Measurements from ENCODE around the gene GPC5.
A peak's percentile ranks its signal among the peaks of the same experiment; 100 is the strongest.
"Not testable (repeated sequence)": the region's sequence is repeated elsewhere in the genome, so short reads cannot be mapped to it uniquely, and the experiment has no call there.

Gene GPC5

GRCh38 chr13:92592757-92593156, 1194.3 kb downstream of the GPC5 start:
- DNase-seq, result no peak

GRCh38 chr13:92602560-92602959, 1204.1 kb downstream of the GPC5 start:
- no peak for DNase-seq

GRCh38 chr13:92609376-92609775, 1211.0 kb downstream of the GPC5 start:
- DNase-seq, result no peak

DNA sequence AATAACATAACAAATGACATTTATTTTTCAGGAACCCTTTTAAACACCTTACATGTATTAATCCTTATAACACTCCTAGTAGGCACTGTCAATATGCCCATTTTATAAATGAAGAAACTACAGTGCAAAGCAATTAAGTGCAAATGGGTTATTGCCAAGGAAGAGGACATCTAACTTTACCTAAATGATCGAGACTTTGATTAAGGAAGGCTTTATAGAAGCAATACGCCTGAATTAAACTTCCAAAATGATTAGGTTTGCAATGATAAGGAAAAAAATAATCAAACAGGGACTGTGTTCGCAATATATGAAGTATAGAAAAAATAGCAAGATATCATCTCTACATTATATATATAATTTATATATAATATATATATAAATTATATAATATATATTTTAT, 1214.5 kb downstream of the GPC5 start:
- DNase-seq, result no peak

DNA sequence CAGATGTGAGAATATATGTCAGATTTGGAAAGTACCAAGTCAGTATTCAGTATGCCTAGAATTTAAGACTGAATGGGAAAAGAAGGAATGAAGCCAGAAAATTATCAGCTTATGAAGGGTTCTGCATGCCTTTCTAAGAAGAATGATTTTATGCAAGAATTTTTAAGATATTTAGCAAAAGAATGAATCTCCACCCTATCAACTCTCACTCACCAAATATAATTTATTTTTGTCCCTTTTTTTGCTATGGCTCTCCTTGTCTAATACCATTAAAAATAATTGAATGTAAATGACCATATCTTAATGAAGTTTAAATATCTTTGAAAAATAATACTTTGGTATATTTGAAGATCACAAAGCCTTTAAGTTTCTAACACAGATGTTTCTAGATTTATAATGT, 1215.5 kb downstream of the GPC5 start:
- no peak for DNase-seq

GRCh38 chr13:92621985-92622384, 1223.6 kb downstream of the GPC5 start:
- DNase-seq, result no peak

DNA sequence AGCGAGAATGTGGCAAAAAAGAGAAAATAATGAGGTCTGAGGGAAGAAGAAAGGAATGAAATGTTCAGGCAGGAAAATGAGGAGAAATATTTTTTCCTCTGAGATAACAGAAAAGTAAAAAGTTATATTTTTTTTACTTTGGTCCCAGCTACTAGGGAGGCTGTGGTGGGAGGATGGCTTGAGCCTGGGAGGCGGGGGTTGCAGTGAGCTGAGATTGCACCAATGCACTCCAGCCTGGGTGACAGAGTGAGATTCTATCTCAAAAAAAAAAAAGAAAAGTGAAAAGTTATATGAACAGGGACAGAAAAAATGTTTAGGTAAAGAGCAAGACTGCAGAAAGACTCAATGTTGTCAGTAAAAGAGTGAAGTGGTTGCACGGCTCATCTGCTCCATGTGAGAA, 1224.5 kb downstream of the GPC5 start:
- no peak for DNase-seq

- no peak for DNase-seq
Observed at GRCh38 chr13:92626274-92626673, 1227.9 kb downstream of the GPC5 start.

- DNase-seq, result no peak
Observed at GRCh38 chr13:92640936-92641335, 1242.5 kb downstream of the GPC5 start.

- DNase-seq, result no peak
Observed at GRCh38 chr13:92649140-92649813, 1250.9 kb downstream of the GPC5 start.

GRCh38 chr13:92656103-92656502, 1257.7 kb downstream of the GPC5 start:
- DNase-seq, result no peak

GRCh38 chr13:92656648-92657047, 1258.2 kb downstream of the GPC5 start:
- DNase-seq, result no peak

GRCh38 chr13:92657565-92657964, 1259.1 kb downstream of the GPC5 start:
- DNase-seq, result no peak

DNA sequence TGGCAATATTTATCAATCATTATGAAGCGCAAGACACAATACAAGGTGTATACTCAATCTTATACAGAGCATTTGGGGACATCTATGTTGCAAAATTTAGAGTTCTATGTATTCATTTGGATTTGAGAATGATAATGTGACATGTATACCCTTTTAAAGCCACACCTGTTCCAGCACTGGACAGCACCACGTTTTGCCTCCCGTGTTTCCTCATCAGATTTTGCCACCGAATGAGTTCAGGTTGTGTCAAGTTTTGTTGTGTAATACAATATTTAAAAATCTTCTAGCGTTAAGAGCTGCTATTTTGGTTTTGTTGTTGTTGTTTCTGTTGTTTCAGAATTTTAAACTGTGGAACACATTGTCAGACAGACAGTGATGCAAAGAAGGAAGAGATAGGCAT, 1259.9 kb downstream of the GPC5 start:
- DNase-seq, result no peak

- DNase-seq, result no peak
Observed at GRCh38 chr13:92661406-92661805, 1263.0 kb downstream of the GPC5 start.

DNA sequence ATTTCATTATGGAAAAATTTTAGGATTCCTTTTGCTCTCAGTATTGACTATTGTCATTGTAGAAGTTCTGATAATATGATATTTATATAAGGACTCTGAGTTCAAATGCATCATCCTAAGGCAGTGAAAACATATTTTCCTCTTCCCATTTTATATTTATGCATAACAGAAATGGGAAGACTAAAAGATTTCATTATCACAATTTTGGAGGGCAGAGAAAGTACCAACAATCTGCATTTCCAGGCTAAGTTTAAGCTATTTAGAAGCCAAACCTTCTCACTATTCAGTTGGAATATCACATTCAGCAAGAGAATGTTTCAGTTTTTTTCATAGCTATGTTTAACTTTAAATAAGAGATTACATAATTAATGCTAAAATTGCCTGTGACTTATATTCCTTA, 1269.7 kb downstream of the GPC5 start:
- no peak for DNase-seq

GRCh38 chr13:92670096-92670495, 1271.7 kb downstream of the GPC5 start:
- no peak for DNase-seq

DNA sequence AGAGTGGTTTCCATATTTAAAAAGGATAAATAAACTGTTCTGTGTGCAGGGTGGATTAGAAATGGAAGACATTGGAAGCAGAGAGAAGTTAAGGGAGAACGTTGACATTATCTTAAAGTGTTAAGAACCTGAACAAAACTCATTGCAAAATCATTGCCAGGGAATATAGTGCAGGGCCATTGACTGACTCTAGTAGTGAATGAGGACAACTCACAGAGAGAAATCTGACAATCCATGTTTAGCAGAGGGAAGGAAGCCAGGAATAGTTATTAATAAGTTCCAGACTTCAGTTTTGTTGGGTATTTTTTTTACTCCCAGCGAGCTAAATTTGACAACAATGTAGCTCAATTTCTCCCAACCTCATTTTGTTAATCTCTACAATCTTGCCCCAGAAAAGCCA, 1273.4 kb downstream of the GPC5 start:
- no peak for DNase-seq

DNA sequence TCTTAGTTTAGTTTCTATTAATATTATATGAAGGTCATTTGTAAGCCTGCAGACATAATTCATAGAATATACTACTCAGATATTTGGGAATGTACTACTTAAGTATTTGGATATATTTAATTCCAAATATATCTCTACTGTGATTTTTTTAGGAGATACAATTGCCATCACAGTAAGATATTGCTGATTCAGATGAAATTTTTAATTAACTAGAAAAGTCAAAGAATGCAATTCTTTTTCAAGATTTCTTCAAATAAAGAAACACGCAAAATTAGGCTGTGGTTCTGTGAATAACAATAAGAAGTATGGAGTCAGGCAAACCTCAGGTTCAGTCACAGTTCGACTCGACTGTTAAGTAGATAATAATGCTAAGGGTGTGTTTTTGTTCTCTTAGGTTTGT, 1277.8 kb downstream of the GPC5 start:
- DNase-seq, result no peak

GRCh38 chr13:92677571-92677970, 1279.2 kb downstream of the GPC5 start:
- peak; percentile 52 for DNase-seq

DNA sequence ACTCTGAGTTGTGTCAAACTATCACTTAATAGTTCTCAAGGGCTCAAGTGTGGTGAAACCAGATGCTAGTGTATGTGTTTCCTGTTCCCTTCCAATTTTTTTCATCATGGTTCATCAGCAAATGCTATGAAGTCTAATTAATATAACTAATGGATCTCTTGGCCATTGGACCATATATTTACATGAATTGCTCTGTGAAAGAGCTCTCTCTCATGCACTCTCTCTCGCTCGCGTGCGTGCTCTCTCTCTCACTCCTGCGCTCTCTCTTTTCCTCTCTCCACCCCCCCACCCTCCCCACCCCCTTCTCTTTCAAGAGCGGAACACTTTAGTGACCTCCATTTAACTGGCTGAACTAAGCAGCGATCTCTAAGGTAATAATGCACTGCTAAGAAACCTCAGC, 1281.2 kb downstream of the GPC5 start:
- no peak for DNase-seq

GRCh38 chr13:92681239-92681638, 1282.8 kb downstream of the GPC5 start:
- no peak for DNase-seq

GRCh38 chr13:92682832-92683517, 1284.6 kb downstream of the GPC5 start:
- DNase-seq, result no peak

- DNase-seq, result no peak
Observed at GRCh38 chr13:92694047-92694446, 1295.6 kb downstream of the GPC5 start.

DNA sequence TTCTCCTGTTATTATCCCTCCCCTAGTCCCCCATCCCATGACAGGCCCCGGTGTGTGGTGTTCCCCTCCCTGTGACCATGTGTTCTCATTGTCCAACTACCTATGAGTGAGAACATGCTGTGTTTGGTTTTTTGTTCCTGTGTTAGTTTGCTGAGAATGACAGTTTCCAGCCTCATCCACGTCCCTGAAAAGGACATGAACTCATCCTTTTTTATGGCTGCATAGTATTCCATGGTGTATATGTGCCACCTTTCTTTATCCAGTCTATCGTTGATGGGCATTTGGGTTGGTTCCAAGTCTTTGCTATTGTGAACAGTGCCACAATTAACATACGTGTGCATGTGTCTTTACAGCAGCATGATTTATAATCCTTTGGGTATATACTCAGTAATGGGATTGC, 1297.4 kb downstream of the GPC5 start:
- DNase-seq, result not testable (repeated sequence)

Measured in NCI-H82 (cell line).